OCI-LY7 (cell line): ENCODE results near the gene SLC35E1. TPM values are rescaled to one million over a fixed set of nuclear protein-coding genes. Genes with fewer than 3 reads are reported as not detected.
A peak's percentile ranks its signal among the peaks of the same experiment; 100 is the strongest.

Experiments
- BruUV-seq: library from RNA; stranded (reverse); fragments of 400-500 nt; replicated peaks from 2 replicates; lab custom pipeline; 2021; lab: Mats Ljungman, UMichigan
- CTCF ChIA-PET: fragments of 300-600 bp; sonication (Branson Sonifier 250); formaldehyde crosslinking; loops from one replicate; lab custom pipeline; 2022; ENCODE audit warnings: antibody characterized with exemption; ENCODE audit not compliant: unreplicated experiment; lab: Charles Lee
- POLR2A ChIA-PET: fragments of 300-600 bp; sonication (Branson Sonifier 250); formaldehyde crosslinking; loops from one replicate; lab custom pipeline; 2022; ENCODE audit warnings: antibody characterized with exemption; lab: Charles Lee
- DNase-seq: peaks from one replicate; pipeline ENCODE4 v3.0.0-alpha.2; 2015; ENCODE audit warnings: low spot score
- H2AFZ ChIP-seq: fragments of 200-600 bp; sonication (generic), shearing (Covaris generic); 2 replicates; pipeline ENCODE4 v1.6.1; 2014; ENCODE audit warnings: mild to moderate bottlenecking, antibody characterized with exemption, low read length, moderate library complexity
- H3K27ac ChIP-seq: fragments of 200-600 bp; sonication (generic); 2 replicates; pipeline ENCODE4 v1.5.1; 2014; ENCODE audit warnings: mixed run types, low read depth, mild to moderate bottlenecking, moderate library complexity, low read length, inconsistent platforms; ENCODE audit not compliant: poor library complexity, severe bottlenecking
- H3K36me3 ChIP-seq: fragments of 200-600 bp; sonication (generic); 2 replicates; pipeline ENCODE4 v1.6.1; 2014; ENCODE audit warnings: mild to moderate bottlenecking, antibody characterized with exemption, low read length, moderate library complexity, mixed read lengths; ENCODE audit not compliant: insufficient read depth
- H3K4me1 ChIP-seq: fragments of 200-600 bp; sonication (generic); 2 replicates; pipeline ENCODE4 v1.5.1; 2014; ENCODE audit warnings: mild to moderate bottlenecking, low read length; ENCODE audit not compliant: insufficient read depth, poor library complexity, severe bottlenecking
- H3K4me2 ChIP-seq: fragments of 200-600 bp; sonication (generic); 2 replicates; pipeline ENCODE4 v1.6.1; 2014; ENCODE audit warnings: mild to moderate bottlenecking, low read length
- H3K4me3 ChIP-seq: fragments of 200-600 bp; sonication (generic); 2 replicates; pipeline ENCODE4 v1.5.1; 2014; ENCODE audit warnings: mild to moderate bottlenecking, low read depth, low read length; ENCODE audit not compliant: poor library complexity, severe bottlenecking
- H3K79me2 ChIP-seq: fragments of 200-600 bp; sonication (generic); 2 replicates; pipeline ENCODE4 v1.6.1; 2016; ENCODE audit warnings: low read depth, mild to moderate bottlenecking, low read length, moderate library complexity, mixed read lengths; ENCODE audit not compliant: insufficient read depth
- H3K9me2 ChIP-seq: fragments of 200-600 bp; sonication (generic); 2 replicates; pipeline ENCODE4 v1.6.1; 2016; ENCODE audit warnings: mild to moderate bottlenecking, low read length, mixed read lengths; ENCODE audit not compliant: insufficient read depth
- H3K9me3 ChIP-seq: fragments of 200-600 bp; sonication (generic); 2 replicates; pipeline ENCODE4 v1.6.1; 2014; ENCODE audit warnings: mild to moderate bottlenecking, mixed run types, low read length, mixed read lengths
- H4K20me1 ChIP-seq: fragments of 200-600 bp; sonication (generic); 2 replicates; pipeline ENCODE4 v1.6.1; 2014; ENCODE audit warnings: mild to moderate bottlenecking, antibody characterized with exemption, low read length, moderate library complexity, mixed read lengths; ENCODE audit not compliant: insufficient read depth
- EZH2phosphoT487 ChIP-seq: fragments of 200-600 bp; sonication (generic); IDR thresholded peaks from 2 replicates; pipeline ENCODE4 v1.6.1; 2018; ENCODE audit warnings: low read depth, borderline replicate concordance, mild to moderate bottlenecking, mixed run types, antibody characterized with exemption, low read length, moderate library complexity, mixed read lengths
- intact Hi-C: fragments of 100-400 bp; cut with micrococcal nuclease; formaldehyde crosslinking; loops from one replicate; pipeline ENCODE4 v1.10.0; 2022; ENCODE audit not compliant: unreplicated experiment
- total RNA-seq, 2 experiments: library from RNA; depleted of rRNA in 1 of 2; stranded (reverse); fragments of >200 nt in 1 of 2; shearing (Covaris generic) in 1 of 2; gene quantifications; 2 replicates each; pipeline ENCODE4 v1.2.3, GENCODE V29; 2014 to 2022
- TF ChIP-seq, protein P1 (sequence below): fragments of 200-600 bp; sonication (generic); conservative IDR thresholded peaks from 2 replicates; pipeline ENCODE4 v1.5.1; 2014; ENCODE audit warnings: mild to moderate bottlenecking, antibody characterized with exemption, low read length, moderate library complexity, mixed read lengths

Gene SLC35E1
- total RNA-seq, 2 experiments from 2014 or later, result 21.1 to 41.2 TPM

DNA sequence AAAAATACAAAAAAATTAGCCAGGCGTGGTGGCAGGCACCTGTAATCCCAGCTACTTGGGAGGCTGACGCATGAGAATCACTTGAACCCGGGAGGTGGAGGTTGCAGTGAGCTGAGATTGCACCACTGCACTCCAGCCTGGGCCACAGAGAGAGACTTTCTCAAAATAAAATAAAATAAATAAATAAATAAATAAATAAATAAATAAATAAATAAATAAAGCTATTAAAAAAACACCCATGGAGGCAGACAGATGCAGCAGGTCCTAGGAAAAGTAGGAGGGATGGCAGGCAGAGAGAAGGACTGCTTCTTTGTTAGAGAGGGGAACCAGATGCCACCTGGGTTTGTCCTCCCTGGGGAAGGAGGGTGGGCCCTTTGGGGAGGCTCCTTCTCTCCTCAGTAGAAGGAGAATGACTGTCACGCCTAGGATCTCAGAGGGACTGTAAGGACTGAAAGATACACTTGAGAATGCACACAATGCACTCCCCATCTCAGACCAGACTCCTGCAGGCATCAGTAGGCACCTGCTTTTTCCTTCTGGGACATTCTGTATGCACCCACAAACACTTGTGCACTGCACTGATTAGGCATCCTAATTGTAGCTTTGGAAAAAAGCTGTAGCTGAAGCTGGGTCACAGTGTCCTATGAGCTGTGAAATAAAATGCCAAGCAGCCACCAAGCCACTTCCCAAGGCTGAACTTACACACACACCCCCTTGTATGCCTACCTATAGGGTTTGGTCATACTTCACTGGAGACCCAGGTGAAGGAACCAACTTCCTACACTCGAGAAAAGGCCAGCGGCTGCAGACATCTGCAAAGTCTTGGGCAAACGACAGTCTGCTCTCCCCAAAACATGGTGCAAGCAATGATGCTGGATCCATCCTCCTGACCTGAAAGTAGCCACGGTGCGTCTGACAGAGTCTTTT, 18.9 kb upstream of the SLC35E1 start:
- H4K20me1 ChIP-seq, result peaks cover 42% of the 10 kb centered on the region

DNA sequence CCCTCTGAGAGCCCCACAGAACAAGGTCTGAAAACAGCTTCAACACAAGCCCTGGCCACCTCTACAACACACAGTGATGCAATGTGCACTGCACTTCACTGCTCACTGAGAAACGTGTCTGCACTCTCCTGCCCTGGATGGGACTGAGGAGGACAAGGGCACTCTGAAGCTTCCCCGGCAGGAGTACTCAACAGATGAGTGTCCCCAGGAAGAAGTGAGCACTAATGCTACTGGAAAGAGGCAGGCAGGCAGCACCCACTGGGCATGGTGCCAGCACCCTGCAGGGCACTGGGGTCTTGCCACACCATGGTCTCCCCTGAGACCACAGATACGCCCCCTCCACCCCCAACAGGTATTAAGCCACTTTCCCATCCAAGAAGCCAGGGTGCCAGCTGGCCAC, 17.7 kb upstream of the SLC35E1 start:
- intact Hi-C loops, result loop anchor here (2.0 to 5.0 kb wide), 4 partner anchors 29 to 513 kb away; partner anchors contain the start of genes CHERP and TPM4
- TF ChIP-seq, protein P1, sequence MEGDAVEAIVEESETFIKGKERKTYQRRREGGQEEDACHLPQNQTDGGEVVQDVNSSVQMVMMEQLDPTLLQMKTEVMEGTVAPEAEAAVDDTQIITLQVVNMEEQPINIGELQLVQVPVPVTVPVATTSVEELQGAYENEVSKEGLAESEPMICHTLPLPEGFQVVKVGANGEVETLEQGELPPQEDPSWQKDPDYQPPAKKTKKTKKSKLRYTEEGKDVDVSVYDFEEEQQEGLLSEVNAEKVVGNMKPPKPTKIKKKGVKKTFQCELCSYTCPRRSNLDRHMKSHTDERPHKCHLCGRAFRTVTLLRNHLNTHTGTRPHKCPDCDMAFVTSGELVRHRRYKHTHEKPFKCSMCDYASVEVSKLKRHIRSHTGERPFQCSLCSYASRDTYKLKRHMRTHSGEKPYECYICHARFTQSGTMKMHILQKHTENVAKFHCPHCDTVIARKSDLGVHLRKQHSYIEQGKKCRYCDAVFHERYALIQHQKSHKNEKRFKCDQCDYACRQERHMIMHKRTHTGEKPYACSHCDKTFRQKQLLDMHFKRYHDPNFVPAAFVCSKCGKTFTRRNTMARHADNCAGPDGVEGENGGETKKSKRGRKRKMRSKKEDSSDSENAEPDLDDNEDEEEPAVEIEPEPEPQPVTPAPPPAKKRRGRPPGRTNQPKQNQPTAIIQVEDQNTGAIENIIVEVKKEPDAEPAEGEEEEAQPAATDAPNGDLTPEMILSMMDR, result no peak
- no peak for TF ChIP-seq EZH2phosphoT487
- Histone ChIP-seq H4K20me1 (peaks cover 42% of the 10 kb centered on the region), H3K9me3 (no peaks in the 10 kb centered on the region), H2AFZ (no peak overlapping the region), H3K36me3 (peaks cover 9% of the 10 kb centered on the region; the same call in 1 of the 2 replicates), H3K4me3 (peak overlapping the region; percentile 8), H3K9me2 (no peaks in the 10 kb centered on the region), H3K79me2 (peaks cover 92% of the 10 kb centered on the region), H3K27ac (peak overlapping the region; percentile 97), H3K4me2 (peak overlapping the region; percentile 97), H3K4me1 (peaks cover 100% of the 10 kb centered on the region)
- no TSS peak for BruUV-seq
- ChIA-PET CTCF (interaction anchor here (0.6 kb wide), 1 partner anchor 8 kb away, joined by 3 read pairs; no protein-coding TSS in a partner anchor), POLR2A (interaction anchor here (0.5 to 1.2 kb wide), 4 partner anchors 10 to 73 kb away, joined by 3 to 4 read pairs (median 4); partner anchors contain the start of gene MED26)
- DNase-seq, result peak; percentile 38

More for the DNA sequence above, 18.9 kb upstream of the SLC35E1 start:
- Histone ChIP-seq H3K79me2 (peaks cover 93% of the 10 kb centered on the region), H3K9me2 (no peaks in the 10 kb centered on the region), H3K4me1 (peaks cover 100% of the 10 kb centered on the region), H3K4me3 (peak overlapping the region; percentile 33), H3K36me3 (peaks cover 8% of the 10 kb centered on the region; the same call in 1 of the 2 replicates), H2AFZ (no peak overlapping the region), H3K9me3 (no peaks in the 10 kb centered on the region), H3K4me2 (peak overlapping the region; percentile 97), H3K27ac (peak overlapping the region; percentile 97)
- intact Hi-C loops, result no loop called here
- POLR2A ChIA-PET, result interaction anchor here (0.8 to 2.4 kb wide), 4 partner anchors 14 to 27 kb away, joined by 3 to 7 read pairs (median 5); no protein-coding TSS in a partner anchor
- TF ChIP-seq, protein P1, result no peak
- TF ChIP-seq EZH2phosphoT487, result no peak
- peak; percentile 65 for DNase-seq
- CTCF ChIA-PET, result no interaction called here
- BruUV-seq, result no TSS peak
